DMS53 treated with DMSO at 0.1 percent for 48 hours (cell line): Measurements from ENCODE around the gene RASGEF1C.
"Not testable (repeated sequence)": the region's sequence is repeated elsewhere in the genome, so short reads cannot be mapped to it uniquely, and the experiment has no call there.

Experiments
- DNase-seq: peaks from one replicate; lab custom pipeline; 2025; ENCODE audit not compliant: unreplicated experiment; lab: John Stamatoyannopoulos, UW

Gene RASGEF1C

GRCh38 chr5:180211761-180212035 is 2.7 kb upstream of the RASGEF1C start:
- DNase-seq: no peak

- DNase-seq: no peak
Measured at GRCh38 chr5:180210961-180211760, 2.1 kb upstream of the RASGEF1C start.

- DNase-seq: not testable (repeated sequence)
Measured at GRCh38 chr5:180210077-180210476, 1.1 kb upstream of the RASGEF1C start.

- no peak for DNase-seq
Measured at GRCh38 chr5:180208435-180209081, 453 bp downstream of the RASGEF1C start.

- DNase-seq: no peak
Measured at GRCh38 chr5:180208038-180208434, 975 bp downstream of the RASGEF1C start.

GRCh38 chr5:180207593-180207992 is 1.4 kb downstream of the RASGEF1C start:
- no peak for DNase-seq

- DNase-seq: no peak
Measured at GRCh38 chr5:180206993-180207392, 2.0 kb downstream of the RASGEF1C start.

- no peak for DNase-seq
Measured at GRCh38 chr5:180205916-180206315, 3.1 kb downstream of the RASGEF1C start.

GRCh38 chr5:180204276-180204819 is 4.7 kb downstream of the RASGEF1C start:
- DNase-seq: no peak

- DNase-seq: no peak
Measured at GRCh38 chr5:180202939-180203573, 6.0 kb downstream of the RASGEF1C start.

GRCh38 chr5:180201051-180201987 is 7.7 kb downstream of the RASGEF1C start:
- DNase-seq: no peak

GRCh38 chr5:180199390-180199789 is 9.6 kb downstream of the RASGEF1C start:
- no peak for DNase-seq

GRCh38 chr5:180198208-180198607 is 10.8 kb downstream of the RASGEF1C start:
- no peak for DNase-seq

- DNase-seq: no peak
Measured at GRCh38 chr5:180197016-180197702, 11.9 kb downstream of the RASGEF1C start.

GRCh38 chr5:180194410-180195345 is 14.3 kb downstream of the RASGEF1C start:
- DNase-seq: no peak

- DNase-seq: no peak
Measured at GRCh38 chr5:180193749-180194375, 15.1 kb downstream of the RASGEF1C start.

GRCh38 chr5:180191716-180192115 is 17.3 kb downstream of the RASGEF1C start:
- DNase-seq: no peak

- DNase-seq: no peak
Measured at GRCh38 chr5:180187767-180188166, 21.2 kb downstream of the RASGEF1C start.

GRCh38 chr5:180180846-180181245 is 28.2 kb downstream of the RASGEF1C start:
- no peak for DNase-seq
